ENCODE results near the gene CAMP.

DNA sequence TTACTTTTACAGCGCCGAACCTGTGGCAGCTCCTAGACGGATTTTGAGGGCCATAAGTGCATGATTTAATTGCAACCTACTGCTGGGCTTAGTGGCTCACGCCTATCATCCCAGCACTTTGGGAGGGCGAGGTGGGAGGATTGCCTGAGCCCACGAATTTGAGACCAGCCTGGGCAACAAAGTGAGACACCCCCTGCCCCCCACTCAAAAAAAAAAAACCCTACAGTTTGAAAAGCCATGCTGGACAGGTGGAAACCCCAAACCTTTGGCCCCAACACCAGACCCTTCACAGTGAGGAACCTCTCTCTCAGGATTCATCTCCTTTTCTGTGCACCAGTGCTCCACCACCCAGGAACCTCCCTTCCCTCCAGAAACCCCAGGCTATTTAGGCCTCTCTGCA is 34.0 kb upstream of the CAMP start:
- TF ChIP-seq POLR2AphosphoS5 (IDR thresholded peaks at IDR 0.05): no peak
- TF ChIP-seq, protein P1, sequence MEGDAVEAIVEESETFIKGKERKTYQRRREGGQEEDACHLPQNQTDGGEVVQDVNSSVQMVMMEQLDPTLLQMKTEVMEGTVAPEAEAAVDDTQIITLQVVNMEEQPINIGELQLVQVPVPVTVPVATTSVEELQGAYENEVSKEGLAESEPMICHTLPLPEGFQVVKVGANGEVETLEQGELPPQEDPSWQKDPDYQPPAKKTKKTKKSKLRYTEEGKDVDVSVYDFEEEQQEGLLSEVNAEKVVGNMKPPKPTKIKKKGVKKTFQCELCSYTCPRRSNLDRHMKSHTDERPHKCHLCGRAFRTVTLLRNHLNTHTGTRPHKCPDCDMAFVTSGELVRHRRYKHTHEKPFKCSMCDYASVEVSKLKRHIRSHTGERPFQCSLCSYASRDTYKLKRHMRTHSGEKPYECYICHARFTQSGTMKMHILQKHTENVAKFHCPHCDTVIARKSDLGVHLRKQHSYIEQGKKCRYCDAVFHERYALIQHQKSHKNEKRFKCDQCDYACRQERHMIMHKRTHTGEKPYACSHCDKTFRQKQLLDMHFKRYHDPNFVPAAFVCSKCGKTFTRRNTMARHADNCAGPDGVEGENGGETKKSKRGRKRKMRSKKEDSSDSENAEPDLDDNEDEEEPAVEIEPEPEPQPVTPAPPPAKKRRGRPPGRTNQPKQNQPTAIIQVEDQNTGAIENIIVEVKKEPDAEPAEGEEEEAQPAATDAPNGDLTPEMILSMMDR (IDR thresholded peaks at IDR 0.05): no peak
- TF ChIP-seq EP300 (IDR thresholded peaks at IDR 0.05; ENCODE audit: low read depth): no peak
- no peak for TF ChIP-seq POLR2A (IDR thresholded peaks at IDR 0.05)
